IMR-90 (cell line): ENCODE data around the gene TSGA10. TPM values are rescaled to one million over a fixed set of nuclear protein-coding genes. Genes with fewer than 3 reads are reported as not detected.

Experiments used
- ATAC-seq: fragments of 200-7000 bp; cut with Tn5 transposase; 2 replicates; pipeline ENCODE4 v1.9.1; 2020; ENCODE audit warnings: low read depth, mild to moderate bottlenecking, moderate library complexity
- BruUV-seq: library from RNA; stranded (reverse); fragments of 400-500 nt; replicated peaks from 2 replicates; lab custom pipeline; 2021; lab: Mats Ljungman, UMichigan
- CTCF ChIA-PET: fragments of 300-600 bp; formaldehyde crosslinking; extraction: SDS; loops from one replicate; lab custom pipeline; 2021; ENCODE audit warnings: antibody characterized with exemption; lab: Yijun Ruan, JAX
- POLR2A ChIA-PET: fragments of 300-600 bp; sonication (Branson Sonifier 250); formaldehyde crosslinking; loops from one replicate; lab custom pipeline; 2022; ENCODE audit warnings: antibody characterized with exemption; ENCODE audit not compliant: unreplicated experiment; lab: Charles Lee
- DNase-seq: peaks from one replicate; pipeline ENCODE4 v3.0.0; 2013
- H2AFZ ChIP-seq: replicated peaks from 2 replicates; pipeline ENCODE3; 2013; ENCODE audit warnings: low read length, mild to moderate bottlenecking; ENCODE audit not compliant: poor library complexity
- H2AK5ac ChIP-seq: 2 replicates; pipeline ENCODE4 v1.6.1; 2013; ENCODE audit warnings: low read depth, low read length, inconsistent platforms
- H2AK9ac ChIP-seq: replicated peaks from 2 replicates; pipeline ENCODE3; 2013; ENCODE audit warnings: mild to moderate bottlenecking, low read depth, low read length, moderate library complexity; ENCODE audit not compliant: poor library complexity
- H2BK120ac ChIP-seq: 2 replicates; pipeline ENCODE4 v1.6.1; 2013; ENCODE audit warnings: low read depth, low read length, inconsistent platforms
- H2BK15ac ChIP-seq: 3 replicates; pipeline ENCODE4 v1.6.1; 2013; ENCODE audit warnings: low read depth, low read length, inconsistent platforms
- H2BK20ac ChIP-seq: 2 replicates; pipeline ENCODE4 v1.6.1; 2013; ENCODE audit warnings: low read depth, mild to moderate bottlenecking, inconsistent platforms, low read length, moderate library complexity
- H2BK5ac ChIP-seq: 2 replicates; pipeline ENCODE4 v1.6.1; 2013; ENCODE audit warnings: mild to moderate bottlenecking, low read depth, low read length, inconsistent platforms; ENCODE audit not compliant: poor library complexity, severe bottlenecking
- H3K14ac ChIP-seq: replicated peaks from 2 replicates; pipeline ENCODE4 v1.6.1; 2013; ENCODE audit warnings: low read depth, low read length, inconsistent platforms
- H3K18ac ChIP-seq: 2 replicates; pipeline ENCODE4 v1.6.1; 2013; ENCODE audit warnings: low read depth, low read length, control low read depth
- H3K23ac ChIP-seq: 2 replicates; pipeline ENCODE4 v1.6.1; 2013; ENCODE audit warnings: low read depth, low read length, inconsistent platforms
- H3K27ac ChIP-seq: 2 replicates; pipeline ENCODE4 v1.5.1; 2013; ENCODE audit warnings: mild to moderate bottlenecking, control low read depth, low read length; ENCODE audit not compliant: insufficient read depth
- H3K27me3 ChIP-seq: 2 replicates; pipeline ENCODE4 v1.6.1; 2013; ENCODE audit warnings: low read length; ENCODE audit not compliant: control insufficient read depth, insufficient read depth
- H3K36me3 ChIP-seq: 2 replicates; pipeline ENCODE4 v1.6.1; 2013; ENCODE audit warnings: low read length, mixed read lengths; ENCODE audit not compliant: control insufficient read depth, insufficient read depth
- H3K4ac ChIP-seq: 2 replicates; pipeline ENCODE4 v1.6.1; 2013; ENCODE audit warnings: low read depth, low read length, inconsistent platforms
- H3K4me1 ChIP-seq: 2 replicates; pipeline ENCODE4 v1.6.1; 2013; ENCODE audit warnings: low read length, mixed read lengths; ENCODE audit not compliant: control insufficient read depth, insufficient read depth
- H3K4me2 ChIP-seq: 2 replicates; pipeline ENCODE4 v1.6.1; 2013; ENCODE audit warnings: low read depth, mild to moderate bottlenecking, control low read depth, low read length, moderate library complexity
- H3K4me3 ChIP-seq: 2 replicates; pipeline ENCODE4 v1.5.1; 2013; ENCODE audit warnings: low read depth, mild to moderate bottlenecking, control low read depth, low read length, moderate library complexity; ENCODE audit not compliant: insufficient read depth
- H3K56ac ChIP-seq: 2 replicates; pipeline ENCODE4 v1.6.1; 2013; ENCODE audit warnings: low read length, inconsistent platforms; ENCODE audit not compliant: insufficient read depth; ENCODE audit errors: extremely low read depth
- H3K79me1 ChIP-seq, 2 experiments: 2 replicates each; pipeline ENCODE4 v1.6.1; 2013; ENCODE audit warnings: low read length in 2 of 2, inconsistent platforms in 1 of 2, low read depth in 1 of 2
- H3K9ac ChIP-seq: 2 replicates; pipeline ENCODE4 v1.6.1; 2013; ENCODE audit warnings: low read depth, low read length, control low read depth
- H3K9me1 ChIP-seq: 2 replicates; pipeline ENCODE4 v1.6.1; 2013; ENCODE audit warnings: low read length, inconsistent platforms; ENCODE audit not compliant: insufficient read depth
- H3K9me3 ChIP-seq: 2 replicates; pipeline ENCODE4 v1.6.1; 2013; ENCODE audit warnings: low read length; ENCODE audit not compliant: control insufficient read depth, insufficient read depth
- H4K20me1 ChIP-seq: 2 replicates; pipeline ENCODE4 v1.6.1; 2013; ENCODE audit warnings: low read length, inconsistent platforms; ENCODE audit not compliant: insufficient read depth
- H4K5ac ChIP-seq: 2 replicates; pipeline ENCODE4 v1.6.1; 2013; ENCODE audit warnings: mild to moderate bottlenecking, low read depth, low read length, control low read depth
- H4K8ac ChIP-seq, 2 experiments: 2 replicates each; pipeline ENCODE4 v1.6.1; 2013; ENCODE audit warnings: low read depth in 2 of 2, low read length in 2 of 2, control low read depth in 1 of 2, inconsistent platforms in 1 of 2
- H4K91ac ChIP-seq: 2 replicates; pipeline ENCODE4 v1.6.1; 2013; ENCODE audit warnings: low read depth, low read length, inconsistent platforms; ENCODE audit not compliant: insufficient read depth
- CTCF ChIP-seq: conservative IDR thresholded peaks from 2 replicates; pipeline ENCODE4 v1.5.1; 2012; ENCODE audit warnings: mild to moderate bottlenecking, low read depth, low read length, improper control_type of control experiment
- FOS ChIP-seq: fragments of 150-350 bp; IDR thresholded peaks from 2 replicates; pipeline ENCODE4 v1.6.1; 2016; ENCODE audit warnings: low read depth, low read length
- MAFK ChIP-seq: IDR thresholded peaks from 2 replicates; pipeline ENCODE4 v1.6.1; 2012; ENCODE audit warnings: low read depth, low read length, improper control_type of control experiment
- MXI1 ChIP-seq: IDR thresholded peaks from 2 replicates; pipeline ENCODE4 v1.6.1; 2012; ENCODE audit warnings: low read depth, mild to moderate bottlenecking, low read length, moderate library complexity, borderline replicate concordance
- RAD21 ChIP-seq: IDR thresholded peaks from 2 replicates; pipeline ENCODE4 v1.6.1; 2012; ENCODE audit warnings: low read length, improper control_type of control experiment
- RCOR1 ChIP-seq: IDR thresholded peaks from 2 replicates; pipeline ENCODE4 v1.6.1; 2012; ENCODE audit warnings: mild to moderate bottlenecking, low read length, improper control_type of control experiment; ENCODE audit not compliant: insufficient replicate concordance
- WGBS, 2 experiments: methylation state at CpG; one replicate each; pipeline versions ENCODE4 v1.1.5 to v1.1.7; 2013; ENCODE audit warnings: missing lambda C conversion rate in 2 of 2; ENCODE audit not compliant: insufficient read length in 1 of 2; ENCODE audit errors: extremely low coverage in 2 of 2; 5-methylcytosine and 5-hydroxymethylcytosine counted together
- dilution Hi-C: fragments of 300-500 bp; cut with HindIII; formaldehyde crosslinking; loops from one replicate; pipeline ENCODE4 v1.14.3; 2018; ENCODE audit warnings: low sequenced_read_pairs; ENCODE audit not compliant: unreplicated experiment
- in situ Hi-C: fragments of 300-500 bp; cut with MboI; formaldehyde crosslinking; loops from 3 replicates; pipeline ENCODE4 v1.14.3; 2019; ENCODE audit warnings: low sequenced_read_pairs, inconsistent platforms, mixed read lengths
- intact Hi-C: fragments of 100-400 bp; cut with micrococcal nuclease; formaldehyde crosslinking; loops from 2 replicates; pipeline ENCODE4 v1.10.0; 2022
- polyA plus RNA-seq, 3 experiments: library from polyadenylated mRNA; depleted of rRNA; stranded (reverse); fragments of >200 nt; gene quantifications; 2 replicates each; pipeline ENCODE4 v1.2.3, GENCODE V29; 2012; ENCODE audit warnings: low replicate concordance in 1 of 3
- total RNA-seq: library from RNA; depleted of rRNA; stranded (reverse); fragments of >200 nt; gene quantifications from 2 replicates; pipeline ENCODE4 v1.2.3, GENCODE V29; 2012

The TSGA10 gene
- total and polyA plus RNA-seq, 2 of the 4 experiments (the other 2 are of a cell fraction), result 0.32 to 0.54 TPM

GRCh38 chr2:99085421-99085820 is 69.3 kb downstream of the TSGA10 start:
- Histone ChIP-seq H3K14ac (no peak overlapping the region), H4K20me1 (no peaks in the 10 kb centered on the region), H2AFZ (no peak overlapping the region), H3K27ac (no peak overlapping the region), H3K18ac (no peak overlapping the region), H3K9ac (no peak overlapping the region), H2BK120ac (no peak overlapping the region), H3K23ac (no peak overlapping the region), H2AK9ac (no peak overlapping the region), H3K4me2 (no peak overlapping the region), H3K79me1 (no peaks in the 10 kb centered on the region), H2BK5ac (no peak overlapping the region), H3K4me3 (no peak overlapping the region), H2AK5ac (no peak overlapping the region), H3K9me1 (no peaks in the 10 kb centered on the region), H3K9me3 (no peaks in the 10 kb centered on the region), H2BK15ac (no peak overlapping the region), H3K36me3 (no peaks in the 10 kb centered on the region), H3K4ac (no peak overlapping the region), H4K8ac (no peak overlapping the region), H3K4me1 (no peaks in the 10 kb centered on the region), H2BK20ac (no peak overlapping the region), H3K27me3 (peaks cover 11% of the 10 kb centered on the region; the same call in 1 of the 2 replicates), H4K5ac (no peak overlapping the region), H3K56ac (no peak overlapping the region), H4K91ac (no peak overlapping the region)
- in situ Hi-C loops (no loop called here), intact Hi-C loops (no loop called here), dilution Hi-C loops (no loop called here)
- TF ChIP-seq FOS (no peak), MAFK (no peak), RAD21 (no peak), CTCF (0 out of 2 replicates have a peak, but pooled peaks have one; percentile 14), MXI1 (no peak), RCOR1 (no peak)
- DNase-seq (no peak), ATAC-seq (no peak)
- ChIA-PET CTCF (interaction anchor here (0.6 kb wide), 1 partner anchor 520 kb away, joined by 3 read pairs; no protein-coding TSS in a partner anchor), POLR2A (no interaction called here)
- BruUV-seq, result no TSS peak
- no CpG with 5 or more reads among the region's 2 CpGs for WGBS, 2 experiments
